ENCODE results near the gene RPS6KC1.

GRCh38 chr1:213154056-213154685 lies 103.1 kb downstream of the RPS6KC1 start:
- TF ChIP-seq POLR2A (IDR thresholded peaks at IDR 0.05), result no peak
- TF ChIP-seq CTCF (IDR thresholded peaks at IDR 0.05), result no peak
